Suprapubic skin (tissue), 3 donors: Measurements from ENCODE around the gene ANAPC5.

Experiments
- EP300 ChIP-seq: sonication (generic); formaldehyde crosslinking; IDR thresholded peaks from one replicate; pipeline ENCODE4 v1.6.1; 2017; ENCODE audit warnings: antibody characterized with exemption
- POLR2A ChIP-seq, 2 donors: fragments of 450-650 bp; IDR thresholded peaks; one replicate each; pipeline ENCODE4 v1.6.1; 2017; ENCODE audit warnings: antibody characterized with exemption in 2 of 2, mild to moderate bottlenecking in 2 of 2, moderate library complexity in 2 of 2
- TF ChIP-seq, protein P1 (sequence below), 2 donors: fragments of 200-600 bp in 1 of 2; fragments of 450-650 bp in 1 of 2; sonication (generic) in 1 of 2; IDR thresholded peaks; one replicate each; pipeline ENCODE4 v1.5.1; 2016 to 2019; ENCODE audit warnings: antibody characterized with exemption in 2 of 2, mild to moderate bottlenecking in 1 of 2, moderate library complexity in 1 of 2

GRCh38 chr12:121337416-121337815 lies 14.8 kb downstream of the ANAPC5 start:
- TF ChIP-seq, protein P1, sequence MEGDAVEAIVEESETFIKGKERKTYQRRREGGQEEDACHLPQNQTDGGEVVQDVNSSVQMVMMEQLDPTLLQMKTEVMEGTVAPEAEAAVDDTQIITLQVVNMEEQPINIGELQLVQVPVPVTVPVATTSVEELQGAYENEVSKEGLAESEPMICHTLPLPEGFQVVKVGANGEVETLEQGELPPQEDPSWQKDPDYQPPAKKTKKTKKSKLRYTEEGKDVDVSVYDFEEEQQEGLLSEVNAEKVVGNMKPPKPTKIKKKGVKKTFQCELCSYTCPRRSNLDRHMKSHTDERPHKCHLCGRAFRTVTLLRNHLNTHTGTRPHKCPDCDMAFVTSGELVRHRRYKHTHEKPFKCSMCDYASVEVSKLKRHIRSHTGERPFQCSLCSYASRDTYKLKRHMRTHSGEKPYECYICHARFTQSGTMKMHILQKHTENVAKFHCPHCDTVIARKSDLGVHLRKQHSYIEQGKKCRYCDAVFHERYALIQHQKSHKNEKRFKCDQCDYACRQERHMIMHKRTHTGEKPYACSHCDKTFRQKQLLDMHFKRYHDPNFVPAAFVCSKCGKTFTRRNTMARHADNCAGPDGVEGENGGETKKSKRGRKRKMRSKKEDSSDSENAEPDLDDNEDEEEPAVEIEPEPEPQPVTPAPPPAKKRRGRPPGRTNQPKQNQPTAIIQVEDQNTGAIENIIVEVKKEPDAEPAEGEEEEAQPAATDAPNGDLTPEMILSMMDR (IDR thresholded peaks at IDR 0.05): no peak
- TF ChIP-seq EP300 (no peak), POLR2A (IDR thresholded peaks at IDR 0.05) (no peak)
